ENCODE results near the gene CBFA2T2. TPM values are rescaled to one million over a fixed set of nuclear protein-coding genes. Genes with fewer than 3 reads are reported as not detected.
A peak's percentile ranks its signal among the peaks of the same experiment; 100 is the strongest.

Gene CBFA2T2
- total and polyA plus RNA-seq, 2 donors (not counting 3 experiments of a cell fraction or from before 2014, with no cell fraction given) = 10.7 to 12.1 TPM

- peaks cover 4% of the 10 kb centered on the region for H3K79me2 ChIP-seq (ENCODE audit: control insufficient read depth, insufficient read depth, low read length)
- H3K9ac ChIP-seq (replicated peaks; ENCODE audit: extremely low read depth, insufficient read depth, low read length) = no peak overlapping the region
- TF ChIP-seq FOS (IDR thresholded peaks at IDR 0.05; ENCODE audit: borderline replicate concordance, insufficient read depth, low read length) (peak; percentile 83), JUN (IDR thresholded peaks at IDR 0.05; ENCODE audit: borderline replicate concordance, insufficient read depth, insufficient read length, low read depth) (peak; percentile 45), POLR2AphosphoS5 (IDR thresholded peaks at IDR 0.05; ENCODE audit: insufficient read depth, low read depth, low read length) (peak; percentile 53), MAX (IDR thresholded peaks at IDR 0.05; ENCODE audit: insufficient read depth, insufficient read length) (no peak), POLR2A (IDR thresholded peaks at IDR 0.05; ENCODE audit: low read depth, low read length) (no peak), GATA2 (IDR thresholded peaks at IDR 0.05; ENCODE audit: insufficient read depth, insufficient read length, low read depth, low read length) (peak; percentile 78)
- H3K27me3 ChIP-seq (ENCODE audit: control insufficient read depth in 2 of 2, insufficient read depth in 2 of 2, low read length in 2 of 2) = no peaks in the 10 kb centered on the region
- peak overlapping the region; percentile 49 for H3K4me2 ChIP-seq (ENCODE audit: insufficient read depth, low read length)
- CTCF ChIA-PET = interaction anchor here (1.4 kb wide), 1 partner anchor 22 kb away, joined by 4 read pairs; no protein-coding TSS in a partner anchor
- no peak overlapping the region for H2AFZ ChIP-seq (ENCODE audit: low read depth, low read length)
- peaks cover 28% of the 10 kb centered on the region for H3K4me1 ChIP-seq (ENCODE audit: control insufficient read depth, extremely low read depth, insufficient read depth, low read length)
- peak; percentile 72 for DNase-seq (ENCODE audit: low read depth, low spot score)
- H3K27ac ChIP-seq (ENCODE audit: insufficient read depth, low read depth, low read length) = no peak overlapping the region
- no peaks in the 10 kb centered on the region for H3K36me3 ChIP-seq (ENCODE audit: control insufficient read depth in 2 of 2, extremely low read depth in 1 of 2, insufficient read depth in 2 of 2, low read length in 2 of 2)
- H3K4me3 ChIP-seq (replicated peaks in 1 of 3; ENCODE audit: insufficient read depth in 1 of 3, low read depth in 1 of 3, low read length in 3 of 3) = no peak overlapping the region
- POLR2A ChIA-PET = interaction anchor here (0.8 kb wide), 1 partner anchor 1000 kb away, joined by 3 read pairs; no protein-coding TSS in a partner anchor
- H4K20me1 ChIP-seq (replicated peaks; ENCODE audit: control insufficient read depth, extremely low read depth, insufficient read depth, low read length) = no peaks in the 10 kb centered on the region
- dilution Hi-C loops (cut with MboI; ENCODE audit: extremely low pct_ligation_motif_present, low sequenced_read_pairs) (no loop called here), intact Hi-C loops (cut with micrococcal nuclease) (loop anchor here (5.0 kb wide), 1 partner anchor 42 kb away; the partner anchor contains the start of gene ZNF341)
- no peaks in the 10 kb centered on the region for H3K9me1 ChIP-seq (replicated peaks; ENCODE audit: control insufficient read depth, extremely low read depth, insufficient read depth, low read length)
- peak; percentile 62 for FAIRE-seq
- H3K9me3 ChIP-seq (replicated peaks; ENCODE audit: control insufficient read depth, insufficient read depth, low read length) = no peaks in the 10 kb centered on the region
- BruUV-seq (replicated peaks) = no TSS peak
Measured at GRCh38 chr20:33689973-33690372, 200.1 kb downstream of the CBFA2T2 start.

- H3K4me1 ChIP-seq (ENCODE audit: control insufficient read depth, extremely low read depth, insufficient read depth, low read length) = peaks cover 11% of the 10 kb centered on the region
- BruUV-seq (replicated peaks) = no TSS peak
- no peaks in the 10 kb centered on the region for H3K79me2 ChIP-seq (ENCODE audit: control insufficient read depth, insufficient read depth, low read length)
- H3K9ac ChIP-seq (replicated peaks; ENCODE audit: extremely low read depth, insufficient read depth, low read length) = no peak overlapping the region
- DNase-seq (ENCODE audit: low read depth, low spot score) (no peak), FAIRE-seq (no peak)
- dilution Hi-C loops (cut with MboI; ENCODE audit: extremely low pct_ligation_motif_present, low sequenced_read_pairs) (no loop called here), intact Hi-C loops (cut with micrococcal nuclease) (no loop called here)
- H3K36me3 ChIP-seq (ENCODE audit: control insufficient read depth in 2 of 2, extremely low read depth in 1 of 2, insufficient read depth in 2 of 2, low read length in 2 of 2) = no peaks in the 10 kb centered on the region
- no peak overlapping the region for H3K27ac ChIP-seq (ENCODE audit: insufficient read depth, low read depth, low read length)
- no peaks in the 10 kb centered on the region for H3K9me3 ChIP-seq (replicated peaks; ENCODE audit: control insufficient read depth, insufficient read depth, low read length)
- ChIA-PET CTCF (interaction anchor here (0.7 to 2.1 kb wide), 2 partner anchors 11 to 39 kb away, joined by 3 to 4 read pairs; no protein-coding TSS in a partner anchor), POLR2A (no interaction called here)
- H3K4me2 ChIP-seq (ENCODE audit: insufficient read depth, low read length) = no peak overlapping the region
- H3K27me3 ChIP-seq (ENCODE audit: control insufficient read depth in 2 of 2, insufficient read depth in 2 of 2, low read length in 2 of 2) = no peaks in the 10 kb centered on the region
- no peak for TF ChIP-seq CTCF (IDR thresholded peaks at IDR 0.05; ENCODE audit: extremely low read depth in 1 of 2, insufficient read depth in 1 of 2, low read depth in 1 of 2, low read length in 2 of 2)
- no peak for TF ChIP-seq POLR2AphosphoS5 (IDR thresholded peaks at IDR 0.05; ENCODE audit: insufficient read depth, low read depth, low read length)
- TF ChIP-seq FOS (IDR thresholded peaks at IDR 0.05; ENCODE audit: borderline replicate concordance, insufficient read depth, low read length) = no peak
- TF ChIP-seq GATA2 (IDR thresholded peaks at IDR 0.05; ENCODE audit: insufficient read depth, insufficient read length, low read depth, low read length) = no peak
- TF ChIP-seq EZH2 (IDR thresholded peaks at IDR 0.05; ENCODE audit: borderline replicate concordance, low read depth, low read length, severe bottlenecking) = no peak
- TF ChIP-seq POLR2A (IDR thresholded peaks at IDR 0.05; ENCODE audit: low read depth, low read length) = no peak
- TF ChIP-seq JUN (IDR thresholded peaks at IDR 0.05; ENCODE audit: borderline replicate concordance, insufficient read depth, insufficient read length, low read depth) = no peak
- TF ChIP-seq MYC (IDR thresholded peaks at IDR 0.05; ENCODE audit: low read depth, low read length) = no peak
- TF ChIP-seq MAX (IDR thresholded peaks at IDR 0.05; ENCODE audit: insufficient read depth, insufficient read length) = no peak
- no peak overlapping the region for H3K4me3 ChIP-seq (replicated peaks in 1 of 3; ENCODE audit: insufficient read depth in 1 of 3, low read depth in 1 of 3, low read length in 3 of 3)
- no peaks in the 10 kb centered on the region for H4K20me1 ChIP-seq (replicated peaks; ENCODE audit: control insufficient read depth, extremely low read depth, insufficient read depth, low read length)
- H2AFZ ChIP-seq (ENCODE audit: low read depth, low read length) = no peak overlapping the region
- H3K9me1 ChIP-seq (replicated peaks; ENCODE audit: control insufficient read depth, extremely low read depth, insufficient read depth, low read length) = no peaks in the 10 kb centered on the region
Measured at GRCh38 chr20:33693289-33693688, 203.4 kb downstream of the CBFA2T2 start.
